ENCODE data around the gene PEX7. TPM values are rescaled to one million over a fixed set of nuclear protein-coding genes. Genes with fewer than 3 reads are reported as not detected.
"Not testable (repeated sequence)": the region's sequence is repeated elsewhere in the genome, so short reads cannot be mapped to it uniquely, and the experiment has no call there.

PEX7 gene
- total RNA-seq, 4 donors from 2014 or later: 5.0 to 10.7 (median 8.8) TPM

DNA sequence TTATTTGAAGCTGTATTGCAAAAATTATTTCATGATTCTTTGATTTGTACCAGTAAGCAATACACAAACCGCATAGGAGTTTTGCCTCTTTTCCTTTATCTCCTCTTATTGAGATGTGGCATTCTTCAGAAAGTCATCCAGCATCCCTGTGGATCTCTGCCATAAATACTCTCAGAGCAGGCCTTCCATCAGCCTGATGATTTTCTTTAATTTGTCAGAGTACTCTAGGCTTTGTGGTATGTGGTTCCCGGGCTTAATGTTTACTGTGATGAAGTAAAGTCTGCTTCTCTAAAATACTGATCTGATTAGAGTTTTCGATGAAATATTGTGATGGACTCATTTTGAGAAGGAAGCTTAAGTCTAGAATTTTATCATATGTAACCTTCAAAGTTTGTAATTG lies 68.6 kb downstream of the PEX7 start:
- no peak overlapping the region for H3K4me3 ChIP-seq
- no peak for DNase-seq (ENCODE audit: low spot score in 2 of 2)
- no peaks in the 10 kb centered on the region for H3K27me3 ChIP-seq
- TF ChIP-seq EP300 (IDR thresholded peaks at IDR 0.05) (no peak), POLR2A (IDR thresholded peaks at IDR 0.05) (no peak)
- peaks cover 0 to 4% (median 0%) of the 10 kb centered on the region in 4 donors for H3K4me1 ChIP-seq
- H3K9me3 ChIP-seq: no peaks in the 10 kb centered on the region
- 87 to 88% methylated on average over 3 of the region's 3 CpGs for WGBS, 2 donors
- peaks cover 0 to 5% (median 0%) of the 10 kb centered on the region in 3 donors for H3K36me3 ChIP-seq
- H3K27ac ChIP-seq: no peak overlapping the region

- no peak for DNase-seq (ENCODE audit: low spot score in 2 of 2)
- Histone ChIP-seq H3K9me3 (no peaks in the 10 kb centered on the region), H3K4me3 (no peak overlapping the region), H3K36me3 (peaks cover 0 to 5% (median 0%) of the 10 kb centered on the region in 3 donors), H3K4me1 (peaks cover 0 to 4% (median 0%) of the 10 kb centered on the region in 4 donors), H3K27ac (no peak overlapping the region), H3K27me3 (no peaks in the 10 kb centered on the region)
- 82 to 84% methylated on average over 5 of the region's 5 CpGs for WGBS, 2 donors
- TF ChIP-seq CTCF (IDR thresholded peaks at IDR 0.05) (no peak), EP300 (IDR thresholded peaks at IDR 0.05) (no peak), POLR2A (IDR thresholded peaks at IDR 0.05) (no peak)
Observed at GRCh38 chr6:136893187-136893586, 70.8 kb downstream of the PEX7 start.

DNA sequence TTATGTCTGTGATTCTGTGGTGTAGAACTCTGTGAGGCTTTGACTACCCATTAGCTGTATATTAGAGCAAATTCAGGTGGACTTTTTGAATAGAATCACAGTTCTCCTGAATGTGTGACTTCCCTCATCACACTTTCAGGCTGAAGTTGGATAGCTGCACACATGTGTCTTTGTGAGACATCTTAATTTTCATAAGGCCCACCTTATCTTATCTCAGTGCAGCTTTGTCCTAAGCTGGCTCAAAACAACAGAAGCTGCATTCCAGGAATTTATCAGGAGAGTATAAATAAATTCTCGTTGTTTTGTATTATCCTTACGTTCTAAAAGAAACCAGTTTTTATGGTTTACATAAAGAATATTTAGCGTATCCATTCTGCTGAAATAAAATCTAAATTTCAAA lies 73.5 kb downstream of the PEX7 start:
- Histone ChIP-seq H3K36me3 (peaks cover 0 to 28% (median 0%) of the 10 kb centered on the region in 3 donors), H3K4me1 (no peaks in the 10 kb centered on the region), H3K27me3 (no peaks in the 10 kb centered on the region), H3K4me3 (no peak overlapping the region), H3K9me3 (no peaks in the 10 kb centered on the region), H3K27ac (no peak overlapping the region)
- WGBS, 2 donors: 64 to 69% methylated on average over 3 of the region's 3 CpGs
- no peak for TF ChIP-seq EP300 (IDR thresholded peaks at IDR 0.05)
- TF ChIP-seq POLR2A (IDR thresholded peaks at IDR 0.05): no peak
- no peak for TF ChIP-seq CTCF (IDR thresholded peaks at IDR 0.05)
- no peak for DNase-seq (ENCODE audit: low spot score in 2 of 2)

DNA sequence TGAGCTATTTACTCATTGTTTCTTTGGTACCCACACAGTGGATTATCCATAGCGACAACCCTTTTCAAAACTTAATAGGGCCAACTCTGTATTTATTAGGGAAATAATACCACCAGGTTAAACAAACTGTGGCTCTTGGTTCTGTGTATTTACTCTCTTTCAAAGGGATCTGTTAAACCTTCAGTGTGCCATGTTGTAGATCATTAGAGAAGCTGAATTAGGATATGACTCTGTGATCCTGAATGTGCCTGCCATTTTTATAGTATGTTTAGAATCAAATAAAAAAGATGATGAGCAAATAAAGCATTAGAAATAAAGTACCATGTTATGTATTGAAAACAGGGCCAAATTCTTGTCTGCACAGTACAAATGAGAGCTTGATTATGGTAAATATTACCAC lies 74.7 kb downstream of the PEX7 start:
- 50 to 76% methylated on average over 1 of the region's 1 CpG for WGBS, 2 donors
- H3K27ac ChIP-seq: no peak overlapping the region
- no peaks in the 10 kb centered on the region for H3K9me3 ChIP-seq
- TF ChIP-seq POLR2A (IDR thresholded peaks at IDR 0.05) (no peak), CTCF (IDR thresholded peaks at IDR 0.05) (no peak), EP300 (IDR thresholded peaks at IDR 0.05) (no peak)
- DNase-seq (ENCODE audit: low spot score in 2 of 2): no peak
- peaks cover 0 to 38% (median 0%) of the 10 kb centered on the region in 3 donors for H3K36me3 ChIP-seq
- no peak overlapping the region for H3K4me3 ChIP-seq
- no peaks in the 10 kb centered on the region for H3K4me1 ChIP-seq
- no peaks in the 10 kb centered on the region for H3K27me3 ChIP-seq

- no peaks in the 10 kb centered on the region for H3K9me3 ChIP-seq
- H3K36me3 ChIP-seq: peaks cover 0 to 69% (median 5%) of the 10 kb centered on the region in 3 donors
- H3K4me1 ChIP-seq: no peaks in the 10 kb centered on the region
- 66 to 71% methylated on average over 5 of the region's 5 CpGs for WGBS, 2 donors
- no peak for TF ChIP-seq EP300 (IDR thresholded peaks at IDR 0.05)
- TF ChIP-seq POLR2A (IDR thresholded peaks at IDR 0.05): no peak
- TF ChIP-seq CTCF (IDR thresholded peaks at IDR 0.05): no peak
- H3K27ac ChIP-seq: no peak overlapping the region
- DNase-seq (ENCODE audit: low spot score in 2 of 2): no peak
- H3K27me3 ChIP-seq: no peaks in the 10 kb centered on the region
- no peak overlapping the region for H3K4me3 ChIP-seq
Observed at GRCh38 chr6:136901212-136901784, 78.9 kb downstream of the PEX7 start.

DNA sequence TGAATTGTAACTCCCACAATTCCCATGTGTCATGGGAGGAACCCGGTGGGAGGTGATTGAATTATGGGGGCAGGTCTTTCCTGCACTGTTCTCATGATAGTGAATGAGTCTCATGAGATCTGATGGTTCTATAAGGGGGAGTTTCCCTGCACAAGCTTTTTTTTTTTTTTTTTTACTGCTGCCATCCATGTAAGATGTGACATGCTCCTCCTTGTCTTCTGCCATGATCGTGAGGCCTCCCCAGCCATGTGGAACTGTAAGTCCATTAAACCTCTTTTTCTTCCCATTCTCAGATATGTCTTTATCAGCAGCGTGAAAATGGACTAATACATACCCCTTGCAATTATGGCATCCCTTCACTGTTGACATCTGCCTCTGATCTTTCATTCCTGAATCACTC lies 82.1 kb downstream of the PEX7 start:
- H3K4me3 ChIP-seq; H3K9me3 ChIP-seq; H3K27ac ChIP-seq; DNase-seq (ENCODE audit: low spot score in 2 of 2); H3K27me3 ChIP-seq; H3K4me1 ChIP-seq: not testable (repeated sequence)
- WGBS, 2 donors: 96 to 97% methylated on average over 3 of the region's 3 CpGs
- H3K36me3 ChIP-seq: peaks cover 0 to 58% (median 5%) of the 10 kb centered on the region in 3 donors

All from tibial nerve (tissue), 4 donors.